HG02623 (cell line): ENCODE measurements around the gene U2AF2.
A peak's percentile ranks its signal among the peaks of the same experiment; 100 is the strongest.

Experiments
- ATAC-seq: cut with Tn5 transposase; IDR thresholded peaks from one replicate; pipeline ENCODE4 v1.9.1; 2021; ENCODE audit warnings: moderate library complexity; ENCODE audit not compliant: unreplicated experiment

U2AF2 gene

GRCh38 chr19:55621205-55621672 lies 33.6 kb upstream of the U2AF2 start:
- ATAC-seq: no peak

- ATAC-seq: no peak
Measured at GRCh38 chr19:55621673-55622231, 33.1 kb upstream of the U2AF2 start.

DNA sequence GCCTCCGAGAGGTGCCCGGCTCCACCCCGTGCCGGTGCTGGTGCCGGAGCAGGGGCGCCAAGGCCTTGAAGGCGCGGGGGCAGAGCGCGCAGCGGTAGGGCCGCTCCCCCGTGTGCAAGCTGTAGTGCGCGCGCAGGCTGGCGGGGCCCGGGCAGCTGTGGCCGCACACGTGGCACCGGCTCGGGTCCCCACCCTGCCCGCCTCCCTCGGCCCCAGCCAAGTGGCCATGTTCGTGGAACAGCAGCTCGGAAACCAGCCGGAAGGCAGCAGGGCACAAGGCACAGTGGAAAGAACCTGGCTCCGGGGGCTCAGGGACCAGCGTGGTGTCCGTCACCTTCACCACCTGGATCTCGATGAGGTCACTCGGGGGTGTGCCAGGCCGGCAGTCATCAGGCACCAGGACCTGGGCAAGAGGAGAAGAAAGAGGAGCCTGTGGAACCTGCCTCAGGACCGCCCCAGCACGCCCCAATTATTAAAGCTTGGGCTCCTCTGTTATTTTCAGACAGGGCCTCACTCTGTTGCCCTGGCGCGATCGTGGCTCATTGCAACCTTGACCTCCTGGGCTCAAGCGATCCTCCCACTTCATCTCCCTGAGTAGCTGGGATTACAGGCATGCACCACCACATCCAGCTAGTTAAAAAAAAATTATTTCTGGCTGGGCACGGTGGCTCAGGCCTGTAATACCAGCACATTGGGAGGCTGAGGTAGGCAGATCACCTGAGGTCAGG lies 32.4 kb upstream of the U2AF2 start:
- no peak for ATAC-seq

DNA sequence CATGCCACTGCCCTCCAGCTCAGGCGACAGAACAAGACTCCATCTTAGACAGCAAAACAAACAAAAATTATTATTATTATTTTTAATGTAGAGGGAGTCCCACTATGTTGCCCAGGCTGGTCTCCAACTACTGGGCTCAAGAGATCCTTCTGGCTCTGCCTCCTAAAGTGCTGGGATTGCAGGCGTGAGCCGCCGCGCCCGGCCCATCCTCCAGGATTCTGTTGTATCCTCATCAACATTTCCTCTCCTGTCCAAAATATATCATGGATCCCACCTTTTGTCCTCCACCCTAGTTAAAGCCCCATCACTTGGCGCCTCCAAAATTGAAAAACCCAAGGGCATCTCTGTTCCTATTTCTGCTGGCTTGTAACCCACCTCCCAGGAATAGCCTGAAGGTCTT lies 31.7 kb upstream of the U2AF2 start:
- ATAC-seq: no peak

GRCh38 chr19:55623561-55623960 lies 31.3 kb upstream of the U2AF2 start:
- no peak for ATAC-seq

DNA sequence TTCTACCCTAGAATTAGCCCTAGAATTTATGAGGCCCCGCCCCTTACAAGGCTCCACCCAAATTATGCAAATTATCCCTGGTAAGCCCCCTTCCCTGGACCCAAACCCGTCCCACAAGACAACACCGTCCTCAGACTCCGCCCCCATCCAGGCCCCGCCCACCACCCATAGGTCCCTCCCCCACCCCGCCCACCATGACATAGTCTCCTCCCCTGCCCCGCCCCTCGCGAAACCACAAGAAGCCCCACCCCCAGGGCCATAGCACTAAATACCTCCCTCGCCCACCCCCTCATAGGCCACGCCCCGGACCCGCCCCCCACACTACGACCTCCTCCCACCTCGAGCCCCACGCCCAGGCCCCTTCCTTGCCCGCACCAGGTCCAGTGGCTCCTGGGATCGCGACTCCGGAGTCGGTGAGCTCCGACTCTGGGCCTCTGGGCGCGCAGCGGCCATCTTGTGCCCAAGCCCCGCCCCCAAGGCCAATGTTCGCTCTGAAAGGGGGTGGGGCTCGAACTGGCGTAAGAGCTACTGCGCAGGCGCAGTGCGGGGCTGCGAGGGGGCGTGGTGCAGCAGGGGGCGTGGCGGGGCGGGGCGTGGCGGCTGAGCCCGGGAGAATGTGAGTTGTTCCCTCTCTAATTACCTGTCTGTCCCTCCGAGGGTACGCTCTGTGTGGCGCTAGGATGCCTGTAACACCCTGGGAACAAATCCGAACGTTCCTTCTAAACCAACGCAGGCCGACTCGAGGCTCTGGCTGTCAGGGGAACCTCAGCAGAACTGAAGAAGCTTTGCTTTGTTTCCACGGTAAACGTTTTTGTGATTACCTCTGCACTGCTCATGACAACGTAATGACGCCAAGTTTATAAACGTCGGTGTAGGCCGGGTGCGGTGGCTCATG lies 30.5 kb upstream of the U2AF2 start, which contains the start of gene ZNF784:
ZNF784 (minus strand) TSS at position 458 of the 895 bp plus-strand sequence; CDS start at position 453, 5 bp downstream.
- peak; percentile 64 for ATAC-seq

DNA sequence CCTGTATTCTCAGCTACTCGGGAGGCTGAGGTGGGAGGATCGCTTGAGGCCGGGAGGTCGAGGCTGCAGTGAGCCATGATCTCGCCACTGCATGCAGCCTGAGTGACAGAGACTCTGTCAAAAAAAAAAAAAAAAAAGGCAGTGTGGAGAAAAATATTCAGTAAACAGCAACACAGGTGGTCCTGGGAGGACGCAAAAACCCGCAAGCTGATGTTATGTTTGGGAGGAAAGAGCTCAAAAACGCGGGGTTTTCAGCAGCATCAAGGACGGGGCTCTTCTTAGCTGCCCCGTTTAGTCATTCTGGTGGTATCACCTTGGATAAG lies 29.9 kb upstream of the U2AF2 start:
- ATAC-seq: no peak

GRCh38 chr19:55626350-55626749 lies 28.5 kb upstream of the U2AF2 start:
- ATAC-seq: no peak

- no peak for ATAC-seq
Measured at GRCh38 chr19:55632463-55632834, 22.4 kb upstream of the U2AF2 start.

DNA sequence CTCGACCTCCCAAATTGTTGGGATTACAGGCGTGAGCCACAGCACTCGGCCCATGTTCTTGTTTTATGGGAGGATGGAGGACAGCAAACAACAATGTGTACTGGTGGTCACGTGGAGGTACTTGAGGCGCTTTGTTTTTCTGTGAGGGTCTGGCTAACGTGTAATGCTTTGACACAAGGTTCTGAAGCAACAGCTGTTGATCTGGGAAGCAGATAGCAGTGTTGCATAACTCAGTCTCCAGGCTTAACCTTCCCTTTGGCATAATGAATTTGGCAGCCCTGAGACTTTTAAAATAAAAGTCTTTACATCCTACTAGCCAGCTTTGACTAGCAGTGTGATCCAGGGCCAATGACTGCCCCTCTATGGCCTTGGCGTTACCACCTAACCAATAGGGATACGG lies 21.0 kb upstream of the U2AF2 start:
- no peak for ATAC-seq

DNA sequence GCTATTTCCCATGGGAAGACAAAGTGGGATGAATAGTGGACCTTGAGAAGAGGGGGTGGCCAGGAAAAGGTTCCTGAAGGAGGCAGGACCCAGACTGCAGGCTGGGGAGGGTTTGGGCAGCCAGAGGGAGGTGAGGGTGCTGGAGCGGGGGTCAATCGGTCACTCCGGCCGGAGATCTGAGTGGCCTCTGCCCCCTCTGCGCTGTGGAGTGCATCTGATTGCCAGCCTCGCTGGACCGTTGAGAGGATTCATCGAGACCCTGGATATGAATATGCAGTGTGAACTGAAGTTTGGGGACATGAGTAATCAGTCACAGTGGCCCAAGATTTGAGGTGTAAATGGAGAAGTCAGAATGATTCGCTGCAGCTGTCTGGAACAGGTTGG lies 19.5 kb upstream of the U2AF2 start:
- ATAC-seq: no peak

DNA sequence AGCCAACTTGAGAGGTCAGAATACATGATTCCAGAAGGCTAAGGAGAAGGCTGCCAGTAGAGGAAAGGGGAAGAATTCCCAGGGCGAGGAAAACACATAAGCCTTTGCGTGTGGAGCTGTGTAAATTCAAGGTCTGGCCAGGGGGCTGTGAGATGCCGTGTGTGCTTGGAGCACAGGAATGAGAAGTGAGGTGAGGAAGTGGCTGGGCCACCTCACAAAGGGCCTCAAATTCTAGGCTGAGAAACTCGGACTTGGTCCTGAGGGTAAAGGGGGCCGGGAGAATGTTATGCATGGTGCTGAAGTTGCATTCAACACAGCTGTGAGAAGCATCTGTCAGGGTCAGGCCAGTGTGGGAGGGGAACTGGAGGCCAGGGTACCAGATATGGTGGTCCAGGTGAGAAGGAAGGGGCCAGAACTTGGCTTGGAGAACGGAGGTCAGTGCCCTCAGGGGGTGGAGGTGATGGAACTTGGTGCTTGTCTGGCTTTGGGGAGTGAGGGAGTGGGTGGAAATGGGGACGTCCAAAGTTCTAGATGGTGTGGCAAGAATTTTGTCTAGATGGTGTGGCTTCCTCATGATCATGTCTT lies 18.9 kb upstream of the U2AF2 start:
- no peak for ATAC-seq

- no peak for ATAC-seq
Measured at GRCh38 chr19:55636723-55637122, 18.1 kb upstream of the U2AF2 start.

DNA sequence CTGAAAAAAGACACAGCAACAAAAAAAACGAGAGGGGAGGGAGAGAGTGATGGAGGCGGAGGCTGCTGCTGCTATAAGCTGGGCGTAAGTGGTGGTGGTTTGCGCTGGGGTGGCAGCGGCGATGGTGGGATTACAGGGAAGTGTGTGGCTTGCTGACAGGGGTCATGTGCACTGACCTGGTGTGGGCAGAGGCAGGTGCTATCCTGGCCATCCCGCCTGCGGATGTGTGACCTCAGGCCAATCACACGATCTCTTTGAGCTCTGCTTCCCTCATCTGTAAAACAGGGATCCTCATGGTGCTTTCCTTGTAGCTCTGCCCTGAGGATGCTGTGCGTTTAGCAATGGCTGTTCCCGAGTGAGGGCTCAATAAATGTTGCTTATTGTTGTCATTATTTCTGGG lies 17.3 kb upstream of the U2AF2 start:
- ATAC-seq: no peak

DNA sequence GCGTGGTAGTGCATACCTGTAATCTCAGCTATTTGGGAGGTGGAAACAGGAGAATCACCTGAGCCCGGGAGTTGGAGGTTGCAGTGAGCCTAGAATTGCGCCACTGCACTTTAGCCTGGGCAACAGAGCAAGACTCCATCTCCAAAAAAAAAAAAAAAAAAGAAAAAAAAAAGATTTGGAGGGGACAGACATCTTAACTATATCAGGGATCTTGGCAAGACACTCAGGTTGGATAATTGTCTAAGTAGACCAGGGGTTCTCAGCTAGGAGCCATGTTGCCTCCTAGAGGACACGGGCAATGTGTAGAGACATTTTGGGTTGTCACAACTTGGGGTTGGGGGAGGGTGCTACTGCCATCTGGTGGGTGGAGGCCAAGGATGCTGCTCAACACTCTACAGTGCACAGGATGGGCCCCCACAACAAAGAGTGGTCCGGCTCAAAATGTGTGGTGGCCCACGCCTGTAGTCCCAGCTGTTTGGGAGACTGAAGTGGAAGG lies 15.9 kb upstream of the U2AF2 start:
- no peak for ATAC-seq

DNA sequence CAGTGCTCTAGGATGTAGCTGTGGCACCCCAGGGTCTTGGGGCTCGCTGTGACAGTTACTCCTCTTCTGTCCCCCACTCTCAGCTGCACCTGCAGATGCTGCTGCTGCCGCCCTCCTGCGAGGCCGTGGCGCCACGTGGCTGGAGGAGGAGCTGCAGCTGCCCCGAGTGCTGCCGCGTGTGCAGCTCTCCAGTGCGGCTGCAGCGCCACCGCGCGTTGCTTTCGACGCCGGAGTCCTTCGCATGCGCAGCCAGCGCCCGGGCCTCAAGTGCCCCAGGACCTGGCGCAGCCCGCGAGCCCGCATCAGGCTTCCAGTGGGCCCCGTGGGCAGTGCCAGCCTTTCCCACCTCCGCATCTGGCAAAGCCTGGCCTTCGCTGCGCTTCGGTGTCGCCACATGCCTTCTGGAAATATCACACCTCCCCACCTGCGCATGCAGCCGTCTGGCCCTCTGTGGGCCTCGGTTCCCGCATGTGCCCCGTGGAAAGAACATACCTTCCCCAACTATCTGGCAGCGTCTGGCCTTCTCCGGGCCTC lies 14.7 kb upstream of the U2AF2 start:
- no peak for ATAC-seq

DNA sequence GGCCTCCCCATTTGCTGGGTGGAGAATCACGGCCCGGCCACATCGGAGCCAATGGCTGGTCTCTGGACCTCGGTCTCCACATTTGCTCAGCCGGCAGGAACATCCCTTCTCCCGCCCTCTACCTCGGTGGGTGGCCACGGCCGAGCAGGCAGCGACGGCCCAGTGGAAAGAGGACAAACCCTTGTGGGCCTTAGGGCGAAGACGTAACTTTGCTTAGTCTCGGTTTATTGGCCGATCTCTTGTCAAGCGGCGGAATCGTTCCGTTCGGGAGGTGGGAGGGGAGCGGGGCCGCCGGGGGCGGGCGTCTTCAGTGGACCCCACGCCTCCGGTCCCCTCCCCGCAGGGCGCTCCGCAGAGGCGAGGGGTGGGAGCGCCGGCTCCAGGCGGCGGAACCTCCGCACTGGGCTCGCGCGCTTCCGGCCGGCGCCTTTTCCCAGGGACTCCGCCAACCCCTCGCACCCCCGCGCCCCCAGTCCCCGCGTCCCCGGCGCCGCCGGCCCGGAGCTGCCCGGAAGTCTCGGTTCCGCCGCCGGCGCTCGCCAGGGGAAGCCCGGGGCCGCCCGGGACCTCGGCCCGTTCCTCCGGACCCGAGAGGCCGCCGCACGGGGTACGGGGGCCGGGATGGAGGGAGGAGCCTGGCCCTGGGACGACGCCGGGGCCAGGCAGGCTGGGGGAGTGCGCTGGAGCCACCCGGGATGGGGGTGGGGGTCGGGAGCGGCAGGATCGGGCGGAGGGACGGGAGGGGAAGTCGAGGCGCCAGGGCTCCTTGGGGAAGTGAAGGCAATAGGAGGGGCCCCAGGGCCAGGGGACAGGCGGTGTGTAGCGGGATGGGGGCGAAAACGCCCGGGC lies 14.0 kb upstream of the U2AF2 start, which contains the start of gene ZNF580:
ZNF580 (plus strand) TSS at position 426 of the 849 bp plus-strand sequence. CDS start 1,507 bp downstream, outside the sequence.
- no peak for ATAC-seq

DNA sequence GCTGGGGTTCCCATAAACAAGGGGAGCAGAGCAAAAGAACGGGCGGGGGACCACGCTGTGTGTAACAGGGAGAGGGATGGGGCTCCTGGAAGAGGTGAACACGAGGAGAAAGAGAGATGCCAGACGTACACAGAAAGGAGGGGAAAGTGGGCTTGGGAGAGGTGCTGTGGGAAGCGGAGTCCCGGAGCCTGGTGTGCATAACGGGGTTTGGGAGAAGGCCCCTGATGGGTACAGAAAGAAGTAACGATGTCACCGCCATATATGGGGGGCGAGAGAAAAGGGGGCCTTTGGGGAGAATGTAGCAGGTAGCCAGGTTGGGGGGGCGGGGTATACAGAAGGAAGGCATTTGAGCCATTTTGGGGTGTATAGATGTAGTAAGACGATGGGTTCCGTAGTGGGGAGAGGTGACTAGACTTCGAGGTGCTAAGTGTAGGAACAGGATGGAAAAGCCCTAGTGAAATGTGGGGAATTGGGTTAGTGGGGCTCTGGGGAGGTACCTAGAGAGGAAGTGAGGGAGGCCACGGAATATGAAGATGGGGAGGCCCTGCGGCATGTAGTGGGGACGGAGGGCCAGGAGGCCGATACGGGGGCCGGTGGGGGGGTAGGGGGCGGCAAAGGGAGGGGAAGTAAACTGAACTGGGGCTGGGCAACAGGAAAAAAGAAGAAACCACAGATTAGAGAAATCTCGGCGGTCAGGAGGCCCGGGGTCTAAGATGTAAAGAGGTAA lies 13.2 kb upstream of the U2AF2 start:
- no peak for ATAC-seq
